GF-D8 (cell line): ENCODE measurements around the gene HOXC9.

ENCODE experiments used
- DNase-seq: peaks from one replicate; lab custom pipeline; 2025; lab: John Stamatoyannopoulos, UW

Gene HOXC9

DNA sequence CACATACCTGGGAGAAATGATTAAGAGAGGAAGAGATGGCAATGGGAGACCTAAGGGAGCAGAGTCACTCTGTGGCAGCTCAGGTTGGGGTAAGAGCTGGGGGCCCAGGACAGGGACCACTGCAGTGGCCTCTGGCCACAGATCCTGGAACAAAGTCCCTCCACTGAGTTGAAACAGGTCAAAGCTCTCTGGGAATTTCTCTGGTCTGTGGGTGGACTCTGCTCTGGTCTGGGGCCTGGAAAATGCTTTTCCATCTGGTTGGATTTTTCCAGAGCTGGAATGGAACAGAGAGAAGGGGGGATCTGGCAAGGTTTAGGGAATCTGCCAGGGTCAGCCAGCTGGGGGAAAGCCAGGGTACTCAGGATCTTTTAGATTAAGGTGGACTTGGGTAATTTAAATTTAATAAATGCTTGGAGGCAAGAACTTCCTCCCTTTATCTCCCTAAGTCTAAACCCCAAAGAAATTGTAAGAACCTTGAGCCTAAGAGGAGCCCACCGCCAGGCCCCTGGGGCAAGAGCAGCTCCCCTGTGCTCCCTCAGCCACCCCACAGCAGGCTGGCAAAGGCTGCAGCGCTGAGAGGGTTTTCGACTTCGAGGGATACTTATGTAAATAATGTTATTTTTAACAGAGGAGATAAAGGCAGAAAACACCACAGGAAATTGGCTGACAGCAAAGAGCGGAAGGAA is 11.3 kb upstream of the HOXC9 start:
- DNase-seq: no peak

DNA sequence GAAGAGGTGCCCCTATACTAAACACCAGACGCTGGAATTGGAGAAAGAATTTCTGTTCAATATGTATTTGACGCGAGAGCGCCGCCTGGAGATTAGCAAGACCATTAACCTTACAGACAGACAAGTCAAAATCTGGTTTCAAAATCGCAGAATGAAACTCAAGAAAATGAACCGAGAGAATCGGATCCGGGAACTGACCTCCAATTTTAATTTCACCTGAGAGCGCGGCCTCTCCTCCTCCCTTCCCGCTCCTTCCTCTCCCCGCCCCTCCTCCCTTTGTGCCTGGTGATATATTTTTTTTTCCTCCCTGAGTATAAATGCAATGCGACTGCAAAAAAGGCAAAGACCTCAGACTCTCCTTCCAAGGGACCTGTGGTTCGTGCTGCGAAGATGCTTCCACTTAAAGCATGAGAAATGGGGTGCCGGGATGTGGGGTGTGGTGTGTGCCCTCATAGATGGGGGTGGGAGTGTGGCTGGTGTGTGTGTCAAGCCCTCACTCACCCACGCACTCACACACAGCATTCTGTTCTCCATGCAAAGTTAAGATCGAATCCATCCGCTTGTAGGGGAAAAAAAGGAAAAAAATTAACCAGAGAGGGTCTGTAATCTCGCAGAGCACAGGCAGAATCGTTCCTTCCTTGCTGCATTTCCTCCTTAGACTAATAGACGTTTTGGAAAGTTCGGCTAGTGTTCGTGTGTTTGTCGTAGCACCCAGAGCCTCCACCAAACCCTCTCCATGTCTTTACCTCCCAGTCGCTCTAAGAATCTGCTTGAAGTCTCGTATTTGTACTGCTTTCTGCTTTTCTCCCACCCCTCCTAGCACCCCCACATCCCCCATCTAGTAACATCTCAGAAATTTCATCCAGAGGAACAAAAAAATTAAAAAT is 10.5 kb upstream of the HOXC9 start:
- no peak for DNase-seq

DNA sequence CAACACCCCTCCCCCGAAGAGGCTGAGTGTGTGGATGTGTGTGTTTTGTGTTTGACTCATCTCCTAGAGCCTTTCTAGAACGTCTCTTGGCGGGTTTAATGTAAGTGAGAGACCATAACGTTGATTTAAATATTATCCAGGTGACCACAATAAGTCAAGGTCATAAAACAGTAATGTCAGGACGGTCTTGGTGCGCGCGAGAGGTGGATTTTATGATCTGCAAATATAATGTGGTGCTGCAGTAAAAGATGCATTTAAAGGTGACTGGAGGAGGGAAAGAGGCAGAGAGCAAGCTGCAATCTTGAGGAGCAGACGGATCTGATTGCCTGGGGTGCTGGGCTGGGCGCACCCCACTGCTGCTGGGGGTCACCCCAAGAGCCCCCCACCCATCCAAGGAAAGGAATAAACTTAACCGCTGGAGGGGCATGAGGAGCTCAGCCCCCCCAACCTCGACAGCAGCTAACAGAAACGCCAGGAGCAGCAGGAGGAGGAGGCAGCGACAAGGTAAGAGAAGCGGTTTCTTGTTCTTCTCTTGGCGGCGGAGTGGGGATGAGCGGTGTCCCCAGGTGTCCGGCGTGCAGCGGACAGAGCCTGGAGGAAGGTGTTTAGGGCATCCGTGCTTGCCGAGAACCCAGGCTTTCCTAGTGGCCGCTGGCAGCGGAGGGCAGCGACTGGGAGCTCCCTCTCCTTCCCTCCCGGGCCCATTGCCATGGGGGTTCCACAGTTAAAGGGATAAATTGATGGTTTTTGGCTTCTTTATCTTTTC is 9.5 kb upstream of the HOXC9 start:
- DNase-seq: no peak

DNA sequence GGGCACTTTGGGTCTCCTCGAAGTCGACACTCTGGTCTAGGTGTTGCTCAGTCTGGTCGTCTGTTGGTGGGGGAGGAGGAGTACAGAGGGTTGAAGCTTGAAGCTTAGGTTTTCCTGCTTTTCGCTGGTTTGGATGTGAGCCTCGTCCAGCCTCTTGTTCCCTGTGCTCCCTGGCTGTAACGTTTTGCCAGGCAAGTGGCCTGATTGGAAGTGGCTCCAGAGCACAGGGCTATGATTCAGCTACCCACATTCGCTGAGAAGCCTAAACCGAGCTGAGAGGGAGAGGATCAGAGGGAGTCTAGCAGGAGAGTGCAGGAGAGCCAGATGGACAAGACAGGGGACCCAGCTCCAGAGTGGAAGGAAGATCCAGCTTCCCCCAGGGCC is 8.9 kb upstream of the HOXC9 start:
- no peak for DNase-seq

GRCh38 chr12:53992377-53992889 is 7.5 kb upstream of the HOXC9 start:
- no peak for DNase-seq

DNA sequence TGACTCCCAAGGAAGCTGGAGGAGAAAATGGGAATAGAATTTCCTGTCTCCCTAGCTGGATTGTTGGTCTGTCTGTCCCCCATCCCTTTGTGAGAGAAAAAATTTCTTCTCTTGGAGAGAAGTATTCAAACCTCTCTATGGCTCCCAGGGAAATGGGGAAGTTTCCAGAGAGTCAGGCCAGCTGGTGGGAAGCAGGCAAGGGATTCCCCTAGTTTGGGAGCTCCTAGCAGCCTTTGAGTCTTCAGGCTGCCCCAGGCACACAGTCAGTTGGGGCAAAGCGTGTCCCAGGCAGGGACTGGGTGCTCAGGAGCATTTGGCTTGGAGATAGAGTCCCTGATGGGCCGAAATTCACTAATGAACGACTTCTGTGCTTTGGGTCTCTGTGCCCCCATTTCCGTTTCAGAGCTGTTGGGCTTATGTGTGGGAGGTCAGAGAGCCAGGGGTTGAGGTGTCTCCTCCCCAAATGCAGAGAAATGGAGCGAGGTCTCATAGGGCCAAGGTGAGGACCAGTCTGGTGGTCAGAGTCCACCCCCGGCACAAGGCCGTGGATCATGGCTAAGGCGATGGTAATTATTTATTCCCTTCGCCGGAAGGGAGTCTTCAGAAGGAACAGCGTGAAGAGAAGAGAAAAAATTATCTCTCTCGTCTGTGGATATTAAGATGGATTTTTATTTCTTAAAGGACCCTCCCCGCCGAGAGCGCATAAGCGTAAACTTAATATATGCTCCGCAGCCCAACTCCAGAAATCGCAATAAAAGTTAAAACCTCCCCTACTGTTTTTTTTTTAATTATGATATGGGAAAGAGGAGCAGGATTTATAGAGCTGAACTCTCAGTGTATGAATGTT is 6.6 kb upstream of the HOXC9 start:
- no peak for DNase-seq

DNA sequence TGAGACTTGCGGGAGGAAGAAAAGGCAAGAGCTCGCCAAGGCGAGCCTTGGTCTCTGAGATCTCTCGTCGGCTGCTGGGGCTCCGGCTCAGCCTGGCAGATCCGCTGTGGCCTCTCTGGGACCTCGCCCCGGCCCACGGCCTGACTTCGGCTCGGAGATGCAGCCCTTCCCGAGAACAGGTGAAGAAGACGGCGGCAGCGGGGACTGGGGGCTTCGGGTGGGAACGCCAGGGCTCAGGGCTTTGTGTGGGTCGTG is 6.0 kb upstream of the HOXC9 start:
- DNase-seq: no peak

DNA sequence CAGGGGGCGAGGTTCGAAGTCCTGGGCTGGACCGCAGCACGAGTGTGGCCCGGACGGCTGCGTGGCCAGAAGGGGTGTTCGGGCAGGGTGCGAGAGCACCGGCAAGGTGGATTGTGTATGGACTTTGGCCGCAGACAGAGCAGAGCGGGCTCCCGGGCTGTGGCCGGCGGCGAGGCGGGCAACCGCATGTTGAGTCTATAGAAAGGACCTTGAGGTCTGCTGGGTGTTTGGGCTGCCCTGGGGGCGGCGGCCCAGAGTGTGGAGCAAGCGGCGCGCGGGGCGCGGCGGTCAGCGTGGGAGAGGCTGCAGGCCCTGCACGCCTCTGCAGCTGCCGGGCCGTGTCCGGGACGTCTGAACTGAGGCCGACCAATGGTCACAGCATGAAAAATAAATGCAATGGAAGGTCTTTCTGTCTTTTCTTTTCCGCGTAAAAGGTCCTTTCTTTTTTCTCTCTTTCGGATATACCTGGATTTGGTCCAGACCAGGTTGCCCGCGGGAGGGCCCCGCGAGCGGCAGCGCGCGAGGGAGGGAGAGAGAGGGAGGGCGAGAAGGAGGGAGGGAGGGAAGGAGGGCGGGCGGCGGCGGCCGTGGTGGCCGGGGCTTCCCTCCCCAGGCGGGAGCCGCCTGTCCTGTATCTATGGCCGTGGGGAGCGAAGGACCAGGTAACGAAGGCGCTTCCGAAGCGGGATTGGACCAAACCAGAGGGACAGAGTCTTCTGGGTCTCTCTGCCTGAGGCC is 5.5 kb upstream of the HOXC9 start:
- DNase-seq: no peak

- DNase-seq: no peak
These were observed 5.0 kb upstream of the HOXC9 start for GRCh38 chr12:53995002-53995377.

DNA sequence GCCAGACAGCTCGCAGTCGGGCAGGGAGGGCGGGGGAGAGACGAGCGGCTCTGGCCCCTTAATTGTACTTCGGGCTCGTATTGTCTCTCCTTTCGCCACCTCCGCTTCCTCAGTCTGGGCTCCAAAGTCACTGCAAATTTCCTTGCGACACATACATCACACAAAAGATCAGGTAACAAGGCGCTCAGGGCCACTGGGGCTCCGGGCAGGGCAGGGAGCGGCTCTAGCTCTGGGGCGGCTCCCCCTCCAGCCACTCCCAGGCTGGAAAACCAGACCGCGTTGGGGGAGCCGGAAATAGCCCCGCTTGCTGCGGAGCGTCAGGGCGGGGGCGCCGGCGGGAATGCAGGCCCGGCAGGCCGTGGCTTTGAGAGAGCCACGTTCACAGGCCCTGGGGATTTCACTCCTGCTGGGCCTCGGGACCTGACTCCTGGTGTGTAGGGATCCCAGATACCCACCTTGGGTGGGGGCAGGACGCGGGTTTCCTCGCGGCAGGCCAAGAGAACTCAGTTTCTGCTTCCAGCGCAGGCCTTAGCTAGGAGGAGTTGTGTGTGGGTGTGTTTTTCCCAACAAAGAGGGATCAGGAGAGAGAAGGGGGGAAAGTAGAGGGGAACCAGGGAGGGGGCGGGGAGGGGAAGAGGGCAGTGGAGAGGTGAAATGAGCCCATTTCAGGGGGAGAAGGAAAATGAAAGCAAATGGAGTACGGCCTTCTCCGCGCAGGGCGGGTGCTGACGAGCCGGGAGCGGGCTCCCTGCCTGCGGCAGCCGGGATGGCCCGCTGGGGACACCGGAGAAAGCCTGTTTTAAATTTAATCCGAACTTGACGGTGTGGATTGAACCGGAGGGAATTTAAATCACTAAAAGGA is 4.4 kb upstream of the HOXC9 start:
- no peak for DNase-seq

- DNase-seq: no peak
These were observed 3.4 kb upstream of the HOXC9 start for GRCh38 chr12:53996240-53997203.

DNA sequence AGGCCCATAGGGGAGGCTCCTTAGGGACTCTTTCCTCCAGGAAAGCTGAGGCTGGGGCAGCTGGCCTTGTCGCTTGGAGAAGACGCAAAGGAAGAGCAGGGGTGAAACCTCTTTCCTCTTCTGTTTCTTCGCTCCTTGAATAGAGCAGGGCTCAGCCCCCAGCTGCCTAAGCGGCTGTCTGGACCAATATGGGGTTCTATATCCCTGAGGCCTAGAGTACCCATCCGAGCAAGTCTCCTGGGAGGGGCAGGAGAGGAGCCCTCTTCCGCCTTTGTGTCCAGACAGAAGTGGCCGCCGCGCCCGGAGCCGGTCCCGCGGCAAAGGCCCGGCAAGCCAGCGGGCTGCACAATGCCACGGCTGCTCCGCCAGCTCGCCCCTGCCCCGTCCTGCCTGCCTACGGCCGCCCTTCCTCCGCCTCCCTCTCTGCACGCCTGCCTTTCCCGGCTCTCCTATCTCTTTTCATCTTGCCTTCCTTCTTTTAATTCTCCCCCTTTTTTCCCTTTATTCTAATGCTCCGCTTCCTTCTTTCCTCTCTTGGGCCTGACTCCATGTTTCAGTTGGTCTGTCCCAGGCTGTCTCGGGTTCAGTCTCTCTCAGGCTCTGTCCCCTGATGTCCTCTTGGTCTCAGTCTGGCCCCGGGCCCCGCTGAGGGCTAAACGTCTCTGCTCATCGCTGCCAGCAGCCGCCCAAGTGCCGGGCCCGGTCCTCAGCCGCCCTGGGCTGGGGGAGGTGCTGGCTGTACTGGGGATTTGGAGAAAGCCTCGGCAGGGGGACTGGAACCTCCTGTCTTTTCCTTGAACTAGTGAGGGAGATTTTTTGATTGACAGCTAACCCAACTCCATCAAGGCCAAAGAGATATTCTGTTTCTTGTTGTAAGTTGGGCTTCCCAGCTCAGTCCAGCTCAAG is 2.5 kb upstream of the HOXC9 start:
- DNase-seq: no peak

GRCh38 chr12:53998110-53998899 is 1.7 kb upstream of the HOXC9 start:
- DNase-seq: no peak

GRCh38 chr12:53998900-53999236 is 1.1 kb upstream of the HOXC9 start:
- no peak for DNase-seq

DNA sequence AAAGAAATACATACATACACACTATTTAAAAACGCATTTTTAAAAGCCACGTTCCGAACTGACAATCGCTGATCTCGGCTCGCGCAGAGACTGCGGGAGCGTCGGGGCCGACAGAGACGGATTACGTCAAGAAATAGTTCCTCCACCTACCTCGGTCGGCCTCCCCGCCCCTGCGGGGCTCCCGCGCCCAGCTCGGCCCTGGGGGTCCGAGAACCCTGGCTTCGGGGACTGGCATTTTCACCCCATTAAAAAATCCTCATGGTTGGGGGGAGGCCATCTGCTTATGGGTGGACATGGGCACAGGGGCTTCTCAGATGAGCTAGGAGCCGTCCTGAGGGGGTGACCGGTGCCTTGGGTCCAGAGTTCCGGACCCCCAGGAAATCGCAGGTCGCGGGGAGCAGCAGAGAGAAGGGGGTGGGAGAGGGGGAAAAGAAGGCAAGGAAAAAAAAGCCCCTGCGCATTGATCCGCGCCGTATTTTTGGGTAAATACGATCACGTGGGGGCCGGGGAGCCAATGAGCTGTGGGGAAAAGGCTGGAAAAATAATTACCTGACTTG is 324 bp upstream of the HOXC9 start:
- DNase-seq: no peak

DNA sequence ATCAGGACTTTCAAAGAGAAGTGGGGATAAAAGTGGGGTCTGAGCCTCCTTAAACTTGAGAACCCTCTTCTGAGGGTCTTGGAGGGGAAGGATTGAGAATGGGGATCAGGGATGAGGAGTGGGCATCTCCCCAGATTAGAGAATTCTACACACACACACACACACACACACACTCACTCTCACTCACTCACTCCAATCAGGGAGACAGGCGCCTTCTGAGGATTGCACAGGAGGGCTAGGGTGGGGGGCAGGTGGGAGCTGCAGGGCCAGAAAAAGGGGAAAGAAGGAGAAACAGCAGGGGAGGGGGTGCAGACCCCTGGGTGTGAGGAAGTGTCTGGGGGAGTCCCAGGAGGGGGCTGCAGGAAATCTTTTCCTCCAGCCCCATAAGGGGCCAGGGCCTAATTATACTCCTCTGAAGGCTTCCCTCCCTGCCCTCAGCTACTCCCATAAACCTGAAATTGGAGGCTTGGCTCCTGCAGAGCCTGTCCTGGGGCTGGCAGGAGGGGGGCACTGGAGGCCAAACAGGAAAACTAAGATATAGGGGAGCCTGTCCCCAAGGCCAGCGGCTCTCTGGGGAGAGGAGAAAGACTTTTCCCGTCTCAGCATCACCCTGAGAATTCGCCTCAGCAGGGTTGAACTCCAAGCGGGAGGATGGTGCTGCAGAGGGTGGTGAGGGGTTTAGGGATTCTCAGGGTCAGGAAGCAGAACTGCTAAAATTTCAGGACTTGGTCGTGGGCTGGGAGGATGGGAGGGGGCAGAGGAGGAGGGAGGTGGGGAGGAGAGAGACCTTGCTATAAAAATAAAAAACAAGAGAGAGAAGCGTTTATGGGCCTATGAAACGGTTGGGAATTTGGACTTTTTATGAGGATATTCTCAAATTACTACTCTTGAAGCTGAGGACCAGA is 1.6 kb downstream of the HOXC9 start:
- DNase-seq: no peak
